HUES6 (cell line): ENCODE results near the gene RASL10B.
"Not testable (repeated sequence)": the region's sequence is repeated elsewhere in the genome, so short reads cannot be mapped to it uniquely, and the experiment has no call there.

ENCODE experiments used
- H3K27ac ChIP-seq: 2 replicates; pipeline ENCODE4 v1.7.0; 2013; ENCODE audit warnings: low read depth, mild to moderate bottlenecking, low read length, inconsistent platforms
- H3K27me3 ChIP-seq: 2 replicates; pipeline ENCODE4 v1.6.1; 2013; ENCODE audit warnings: low read length; ENCODE audit not compliant: control insufficient read depth, insufficient read depth
- H3K36me3 ChIP-seq: 2 replicates; pipeline ENCODE4 v1.6.1; 2013; ENCODE audit warnings: low read length; ENCODE audit not compliant: control insufficient read depth, insufficient read depth
- H3K4me1 ChIP-seq: 2 replicates; pipeline ENCODE4 v1.6.1; 2013; ENCODE audit warnings: low read length; ENCODE audit not compliant: control insufficient read depth, insufficient read depth
- H3K4me3 ChIP-seq: 2 replicates; pipeline ENCODE4 v1.5.1; 2013; ENCODE audit warnings: low read depth, low read length
- H3K9ac ChIP-seq: one replicate; pipeline ENCODE4 v1.6.1; 2013; ENCODE audit warnings: mild to moderate bottlenecking, low read length
- H3K9me3 ChIP-seq: 2 replicates; pipeline ENCODE4 v1.6.1; 2013; ENCODE audit warnings: low read depth, low read length; ENCODE audit not compliant: control insufficient read depth, insufficient read depth

RASL10B gene

GRCh38 chr17:35731239-35731916, at the start of gene RASL10B:
RASL10B (plus strand) TSS chr17:35731639; CDS start chr17:35735185, 3,546 bp downstream.
- no peak within 1 kb of the TSS for H3K27ac ChIP-seq
- peaks cover 53% of the 10 kb centered on the region for H3K4me1 ChIP-seq
- H3K9ac ChIP-seq: peak within 1 kb of the TSS; percentile 84
- H3K4me3 ChIP-seq: peak within 1 kb of the TSS; percentile 85
- peaks cover 14% of the 10 kb centered on the region for H3K27me3 ChIP-seq
- H3K9me3 ChIP-seq: no peaks in the 10 kb centered on the region
- H3K36me3 ChIP-seq: no peaks in the 10 kb centered on the region

GRCh38 chr17:35683591-35683990, 47.8 kb upstream of the RASL10B start:
- H3K9me3 ChIP-seq: no peaks in the 10 kb centered on the region
- peaks cover 60% of the 10 kb centered on the region for H3K36me3 ChIP-seq
- H3K4me3 ChIP-seq: no peak overlapping the region
- peak overlapping the region; percentile 20; the same call in 1 of the 2 replicates for H3K27ac ChIP-seq
- no peak overlapping the region for H3K9ac ChIP-seq
- no peaks in the 10 kb centered on the region for H3K27me3 ChIP-seq
- peaks cover 20% of the 10 kb centered on the region for H3K4me1 ChIP-seq

- H3K27me3 ChIP-seq: no peaks in the 10 kb centered on the region
- H3K4me3 ChIP-seq: no peak overlapping the region
- no peak overlapping the region for H3K9ac ChIP-seq
- H3K9me3 ChIP-seq: no peaks in the 10 kb centered on the region
- peaks cover 62% of the 10 kb centered on the region for H3K36me3 ChIP-seq
- peak overlapping the region; percentile 41 for H3K27ac ChIP-seq
- H3K4me1 ChIP-seq: peaks cover 20% of the 10 kb centered on the region
These were observed 47.2 kb upstream of the RASL10B start for GRCh38 chr17:35684055-35684802.

GRCh38 chr17:35692512-35693210, 38.8 kb upstream of the RASL10B start:
- H3K27ac ChIP-seq: no peak overlapping the region
- H3K36me3 ChIP-seq: peaks cover 57% of the 10 kb centered on the region

GRCh38 chr17:35693662-35694061, 37.8 kb upstream of the RASL10B start:
- H3K9me3 ChIP-seq: no peaks in the 10 kb centered on the region
- no peak overlapping the region for H3K9ac ChIP-seq
- no peaks in the 10 kb centered on the region for H3K27me3 ChIP-seq
- peaks cover 27% of the 10 kb centered on the region for H3K4me1 ChIP-seq
- peaks cover 50% of the 10 kb centered on the region for H3K36me3 ChIP-seq
- no peak overlapping the region for H3K27ac ChIP-seq
- H3K4me3 ChIP-seq: no peak overlapping the region

More at GRCh38 chr17:35692512-35693210, 38.8 kb upstream of the RASL10B start:
- Histone ChIP-seq H3K27me3 (no peaks in the 10 kb centered on the region), H3K4me1 (peaks cover 27% of the 10 kb centered on the region), H3K4me3 (no peak overlapping the region), H3K9ac (no peak overlapping the region), H3K9me3 (no peaks in the 10 kb centered on the region)

- Histone ChIP-seq H3K9ac (no peak overlapping the region), H3K4me3 (no peak overlapping the region), H3K36me3 (peaks cover 52% of the 10 kb centered on the region), H3K4me1 (peaks cover 27% of the 10 kb centered on the region), H3K9me3 (no peaks in the 10 kb centered on the region), H3K27ac (no peak overlapping the region), H3K27me3 (no peaks in the 10 kb centered on the region)
These were observed 36.5 kb upstream of the RASL10B start for GRCh38 chr17:35694906-35695305.

GRCh38 chr17:35695613-35696012, 35.8 kb upstream of the RASL10B start:
- Histone ChIP-seq H3K9me3 (no peaks in the 10 kb centered on the region), H3K9ac (no peak overlapping the region), H3K4me1 (peaks cover 27% of the 10 kb centered on the region), H3K27ac (no peak overlapping the region), H3K36me3 (peaks cover 52% of the 10 kb centered on the region), H3K4me3 (no peak overlapping the region), H3K27me3 (no peaks in the 10 kb centered on the region)

GRCh38 chr17:35698800-35699199, 32.6 kb upstream of the RASL10B start:
- H3K4me3 ChIP-seq: no peak overlapping the region
- H3K36me3 ChIP-seq: peaks cover 36% of the 10 kb centered on the region
- H3K9me3 ChIP-seq: no peaks in the 10 kb centered on the region
- no peak overlapping the region for H3K27ac ChIP-seq
- no peaks in the 10 kb centered on the region for H3K27me3 ChIP-seq
- no peak overlapping the region for H3K9ac ChIP-seq
- H3K4me1 ChIP-seq: peaks cover 23% of the 10 kb centered on the region

GRCh38 chr17:35700150-35700549, 31.3 kb upstream of the RASL10B start:
- peaks cover 18% of the 10 kb centered on the region for H3K4me1 ChIP-seq
- no peak overlapping the region for H3K4me3 ChIP-seq
- H3K9ac ChIP-seq: no peak overlapping the region
- H3K36me3 ChIP-seq: peaks cover 24% of the 10 kb centered on the region
- no peaks in the 10 kb centered on the region for H3K9me3 ChIP-seq
- H3K27me3 ChIP-seq: no peaks in the 10 kb centered on the region
- H3K27ac ChIP-seq: no peak overlapping the region

- Histone ChIP-seq H3K36me3 (peaks cover 15% of the 10 kb centered on the region), H3K4me3 (no peak overlapping the region), H3K4me1 (peaks cover 6% of the 10 kb centered on the region; the same call in 1 of the 2 replicates), H3K9me3 (no peaks in the 10 kb centered on the region), H3K27me3 (no peaks in the 10 kb centered on the region), H3K9ac (no peak overlapping the region), H3K27ac (no peak overlapping the region)
These were observed 29.9 kb upstream of the RASL10B start for GRCh38 chr17:35701491-35701890.

- H3K4me1 ChIP-seq, H3K9me3 ChIP-seq, H3K27me3 ChIP-seq, H3K9ac ChIP-seq, H3K27ac ChIP-seq, H3K4me3 ChIP-seq: not testable (repeated sequence)
- H3K36me3 ChIP-seq: peaks cover 12% of the 10 kb centered on the region
These were observed 28.1 kb upstream of the RASL10B start for GRCh38 chr17:35703308-35703707.
